ENCODE data around the gene SMIM26. TPM values are rescaled to one million over a fixed set of nuclear protein-coding genes. Genes with fewer than 3 reads are reported as not detected.

Gene SMIM26
- total RNA-seq, 1 donor from 2014 or later = 35.7 TPM

DNA sequence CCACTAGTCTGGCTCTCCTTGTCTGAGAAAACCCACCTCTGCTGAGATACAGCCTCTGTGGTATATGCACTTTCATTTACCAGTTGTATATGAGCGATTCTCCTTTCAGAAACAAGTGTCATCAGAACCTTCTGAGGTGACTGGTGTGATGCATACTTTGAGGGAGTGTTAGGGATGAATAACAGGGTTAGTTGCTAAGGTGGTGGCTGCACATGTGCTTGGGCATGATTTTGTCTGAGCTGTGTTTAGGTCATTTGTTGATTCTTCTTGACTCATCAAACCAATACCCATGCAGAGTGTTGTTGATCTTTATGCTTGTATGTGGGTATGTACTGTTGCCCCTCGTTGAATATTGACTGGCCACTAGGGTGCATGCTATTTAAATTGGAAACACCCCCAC, 46.3 kb downstream of the SMIM26 start:
- peaks cover 14% of the 10 kb centered on the region for H3K36me3 Mint-ChIP-seq (ENCODE audit: unreplicated experiment)
- no peaks in the 10 kb centered on the region for H3K27me3 Mint-ChIP-seq (ENCODE audit: unreplicated experiment)
- peaks cover 6% of the 10 kb centered on the region for H3K4me1 Mint-ChIP-seq (ENCODE audit: low read depth, unreplicated experiment)
- H3K27ac Mint-ChIP-seq (ENCODE audit: unreplicated experiment) = no peak overlapping the region
- no peak for DNase-seq
- TF ChIP-seq, protein P1, sequence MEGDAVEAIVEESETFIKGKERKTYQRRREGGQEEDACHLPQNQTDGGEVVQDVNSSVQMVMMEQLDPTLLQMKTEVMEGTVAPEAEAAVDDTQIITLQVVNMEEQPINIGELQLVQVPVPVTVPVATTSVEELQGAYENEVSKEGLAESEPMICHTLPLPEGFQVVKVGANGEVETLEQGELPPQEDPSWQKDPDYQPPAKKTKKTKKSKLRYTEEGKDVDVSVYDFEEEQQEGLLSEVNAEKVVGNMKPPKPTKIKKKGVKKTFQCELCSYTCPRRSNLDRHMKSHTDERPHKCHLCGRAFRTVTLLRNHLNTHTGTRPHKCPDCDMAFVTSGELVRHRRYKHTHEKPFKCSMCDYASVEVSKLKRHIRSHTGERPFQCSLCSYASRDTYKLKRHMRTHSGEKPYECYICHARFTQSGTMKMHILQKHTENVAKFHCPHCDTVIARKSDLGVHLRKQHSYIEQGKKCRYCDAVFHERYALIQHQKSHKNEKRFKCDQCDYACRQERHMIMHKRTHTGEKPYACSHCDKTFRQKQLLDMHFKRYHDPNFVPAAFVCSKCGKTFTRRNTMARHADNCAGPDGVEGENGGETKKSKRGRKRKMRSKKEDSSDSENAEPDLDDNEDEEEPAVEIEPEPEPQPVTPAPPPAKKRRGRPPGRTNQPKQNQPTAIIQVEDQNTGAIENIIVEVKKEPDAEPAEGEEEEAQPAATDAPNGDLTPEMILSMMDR (IDR thresholded peaks at IDR 0.05; ENCODE audit: partially characterized antibody, unreplicated experiment) = no peak
- H3K9me3 Mint-ChIP-seq (ENCODE audit: unreplicated experiment) = peaks cover 10% of the 10 kb centered on the region
- no peak overlapping the region for H3K4me3 Mint-ChIP-seq (ENCODE audit: unreplicated experiment)

GRCh38 chr20:18614244-18614643, 47.0 kb downstream of the SMIM26 start:
- TF ChIP-seq, protein P1 (IDR thresholded peaks at IDR 0.05; ENCODE audit: partially characterized antibody, unreplicated experiment) = no peak
- Mint-ChIP-seq H3K4me1 (ENCODE audit: low read depth, unreplicated experiment) (peaks cover 6% of the 10 kb centered on the region), H3K36me3 (ENCODE audit: unreplicated experiment) (peaks cover 14% of the 10 kb centered on the region), H3K9me3 (ENCODE audit: unreplicated experiment) (peaks cover 10% of the 10 kb centered on the region), H3K27ac (ENCODE audit: unreplicated experiment) (no peak overlapping the region), H3K4me3 (ENCODE audit: unreplicated experiment) (no peak overlapping the region), H3K27me3 (ENCODE audit: unreplicated experiment) (no peaks in the 10 kb centered on the region)
- no peak for DNase-seq

DNA sequence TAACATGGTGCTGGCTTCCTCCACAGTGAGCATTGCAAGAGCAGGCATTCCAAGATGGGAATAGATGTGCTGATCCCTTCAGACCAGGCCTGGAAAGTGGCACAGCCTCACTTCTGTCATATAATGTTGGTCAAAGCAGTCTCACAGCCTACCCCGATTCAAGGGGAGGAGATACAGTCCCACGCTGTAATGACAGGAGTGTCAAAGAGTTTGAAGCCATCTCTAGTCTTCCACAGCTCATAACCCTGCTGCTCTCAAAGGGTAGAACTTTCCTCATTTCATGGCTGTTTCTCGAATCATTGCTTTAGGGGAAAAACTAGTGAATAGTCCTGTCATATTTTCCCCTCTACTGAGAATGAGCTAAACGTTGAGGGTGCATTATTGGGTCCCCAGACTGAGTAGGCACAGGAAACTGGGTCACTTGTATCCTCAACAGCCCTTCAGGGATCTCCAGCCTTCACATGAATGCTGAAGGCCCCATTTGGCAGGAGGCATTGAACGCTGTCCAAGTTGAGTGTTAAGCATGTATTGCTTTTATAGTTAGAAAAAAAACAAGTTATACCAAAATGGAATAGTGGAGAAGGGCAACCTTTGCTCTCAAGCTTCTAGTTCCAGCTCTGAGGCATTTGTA, 47.9 kb downstream of the SMIM26 start:
- H3K27ac Mint-ChIP-seq (ENCODE audit: unreplicated experiment) = no peak overlapping the region
- no peaks in the 10 kb centered on the region for H3K4me1 Mint-ChIP-seq (ENCODE audit: low read depth, unreplicated experiment)

More for the DNA sequence above, 47.9 kb downstream of the SMIM26 start:
- TF ChIP-seq, protein P1 (IDR thresholded peaks at IDR 0.05; ENCODE audit: partially characterized antibody, unreplicated experiment) = no peak
- H3K36me3 Mint-ChIP-seq (ENCODE audit: unreplicated experiment) = peaks cover 14% of the 10 kb centered on the region
- H3K4me3 Mint-ChIP-seq (ENCODE audit: unreplicated experiment) = no peak overlapping the region
- H3K27me3 Mint-ChIP-seq (ENCODE audit: unreplicated experiment) = no peaks in the 10 kb centered on the region
- DNase-seq = no peak
- H3K9me3 Mint-ChIP-seq (ENCODE audit: unreplicated experiment) = peaks cover 8% of the 10 kb centered on the region

Other genes starting within 250 kb of the SMIM26 start
- gene DZANK1, start 100.4 kb upstream of the SMIM26 start, total RNA-seq (ENCODE audit: unreplicated experiment) = 6.4 TPM
- gene POLR3F, start 100.0 kb upstream of the SMIM26 start, total RNA-seq (ENCODE audit: unreplicated experiment) = 20.8 TPM
- gene RBBP9, start 70.2 kb upstream of the SMIM26 start, total RNA-seq (ENCODE audit: unreplicated experiment) = 22.9 TPM
- 52.3 TPM for gene SEC23B, start 59.5 kb upstream of the SMIM26 start, total RNA-seq (ENCODE audit: unreplicated experiment)
- 90.2 TPM for gene DTD1, start 20.6 kb downstream of the SMIM26 start, total RNA-seq (ENCODE audit: unreplicated experiment)
- not detected for gene SCP2D1, start 246.4 kb downstream of the SMIM26 start, total RNA-seq (ENCODE audit: unreplicated experiment)